ENCODE measurements around the gene RING1.

DNA sequence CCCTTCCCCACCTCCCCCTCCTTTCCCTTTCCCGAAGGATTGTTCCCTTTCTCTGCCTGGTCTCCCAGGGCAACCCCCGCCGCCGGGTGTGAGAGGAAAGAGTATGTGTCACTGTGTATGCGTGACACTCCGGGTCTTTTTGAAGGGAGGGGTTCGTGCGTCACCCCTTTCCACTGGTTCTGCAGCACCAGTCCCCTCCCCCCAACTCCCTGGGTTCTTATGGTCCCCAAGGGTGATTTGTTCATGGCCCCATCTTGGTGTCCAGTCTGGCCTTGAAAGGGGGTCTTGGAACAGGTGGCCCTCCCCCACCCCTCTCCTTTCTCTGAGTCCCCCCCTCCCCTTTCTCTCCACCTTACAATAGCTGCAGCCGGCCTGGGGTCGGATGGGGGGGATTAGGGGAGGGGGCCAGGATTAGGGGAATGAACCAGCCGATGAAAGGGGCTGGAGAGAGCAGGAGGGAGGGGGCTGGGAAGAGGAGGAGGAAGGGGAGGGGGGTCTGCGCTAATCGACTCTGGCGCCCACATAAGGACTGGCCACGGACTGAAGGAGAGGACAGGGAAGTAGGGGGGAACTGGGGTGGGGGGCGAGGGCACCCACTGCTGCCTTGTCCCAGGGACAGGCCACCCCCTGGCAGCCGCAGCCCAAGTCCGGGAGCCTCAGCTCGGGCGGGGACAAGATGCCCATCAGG lies 1.3 kb upstream of the RING1 start:
- TF ChIP-seq CTCF (IDR thresholded peaks at IDR 0.05 in 2 of 3, conservative IDR thresholded peaks at IDR 0.05 in 1 of 3; ENCODE audit: control insufficient read depth in 2 of 3, extremely low read depth in 1 of 3, insufficient read depth in 1 of 3, low read depth in 3 of 3, low read length in 3 of 3) = no peak
- TF ChIP-seq CHD2 (IDR thresholded peaks at IDR 0.05; ENCODE audit: borderline replicate concordance, low read depth, low read length) = no peak
- TF ChIP-seq, protein P1, sequence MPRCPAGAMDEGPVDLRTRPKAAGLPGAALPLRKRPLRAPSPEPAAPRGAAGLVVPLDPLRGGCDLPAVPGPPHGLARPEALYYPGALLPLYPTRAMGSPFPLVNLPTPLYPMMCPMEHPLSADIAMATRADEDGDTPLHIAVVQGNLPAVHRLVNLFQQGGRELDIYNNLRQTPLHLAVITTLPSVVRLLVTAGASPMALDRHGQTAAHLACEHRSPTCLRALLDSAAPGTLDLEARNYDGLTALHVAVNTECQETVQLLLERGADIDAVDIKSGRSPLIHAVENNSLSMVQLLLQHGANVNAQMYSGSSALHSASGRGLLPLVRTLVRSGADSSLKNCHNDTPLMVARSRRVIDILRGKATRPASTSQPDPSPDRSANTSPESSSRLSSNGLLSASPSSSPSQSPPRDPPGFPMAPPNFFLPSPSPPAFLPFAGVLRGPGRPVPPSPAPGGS (IDR thresholded peaks at IDR 0.05; ENCODE audit: borderline replicate concordance, insufficient read depth, low read depth, low read length, poor library complexity, severe bottlenecking) = no peak
- TF ChIP-seq CEBPB (IDR thresholded peaks at IDR 0.05; ENCODE audit: borderline replicate concordance in 1 of 2, low read depth in 2 of 2, low read length in 2 of 2) = no peak
- no peak for TF ChIP-seq TARDBP (IDR thresholded peaks at IDR 0.05; ENCODE audit: borderline replicate concordance)
- TF ChIP-seq POLR2A (IDR thresholded peaks at IDR 0.05; ENCODE audit: low read depth, low read length) = no peak
- TF ChIP-seq BMI1 (IDR thresholded peaks at IDR 0.05; ENCODE audit: borderline replicate concordance) = no peak
- TF ChIP-seq KDM1A (IDR thresholded peaks at IDR 0.05; ENCODE audit: borderline replicate concordance) = no peak
- no peak for TF ChIP-seq ZNF622 (IDR thresholded peaks at IDR 0.05)
